Effector CD8-positive, alpha-beta T cell (primary cell): ENCODE measurements around the gene CAPN9.
"Not testable (repeated sequence)": the region's sequence is repeated elsewhere in the genome, so short reads cannot be mapped to it uniquely, and the experiment has no call there.

ENCODE experiments used
- DNase-seq: peaks from one replicate; lab custom pipeline; 2025; lab: John Stamatoyannopoulos, UW
- total RNA-seq, 4 experiments: gene quantifications; one replicate each; lab custom pipeline; 2026; lab: John Stamatoyannopoulos, UW

Gene CAPN9, protein sequence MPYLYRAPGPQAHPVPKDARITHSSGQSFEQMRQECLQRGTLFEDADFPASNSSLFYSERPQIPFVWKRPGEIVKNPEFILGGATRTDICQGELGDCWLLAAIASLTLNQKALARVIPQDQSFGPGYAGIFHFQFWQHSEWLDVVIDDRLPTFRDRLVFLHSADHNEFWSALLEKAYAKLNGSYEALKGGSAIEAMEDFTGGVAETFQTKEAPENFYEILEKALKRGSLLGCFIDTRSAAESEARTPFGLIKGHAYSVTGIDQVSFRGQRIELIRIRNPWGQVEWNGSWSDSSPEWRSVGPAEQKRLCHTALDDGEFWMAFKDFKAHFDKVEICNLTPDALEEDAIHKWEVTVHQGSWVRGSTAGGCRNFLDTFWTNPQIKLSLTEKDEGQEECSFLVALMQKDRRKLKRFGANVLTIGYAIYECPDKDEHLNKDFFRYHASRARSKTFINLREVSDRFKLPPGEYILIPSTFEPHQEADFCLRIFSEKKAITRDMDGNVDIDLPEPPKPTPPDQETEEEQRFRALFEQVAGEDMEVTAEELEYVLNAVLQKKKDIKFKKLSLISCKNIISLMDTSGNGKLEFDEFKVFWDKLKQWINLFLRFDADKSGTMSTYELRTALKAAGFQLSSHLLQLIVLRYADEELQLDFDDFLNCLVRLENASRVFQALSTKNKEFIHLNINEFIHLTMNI
- 0 reads per million in 4 experiments for total RNA-seq

- DNase-seq, result no peak
These were observed at the start of gene CAPN9 for GRCh38 chr1:230747127-230747730. Gene CAPN9, plus strand, starts transcription at chr1:230747388. Its CDS starts 109 bp downstream, at chr1:230747497.

DNA sequence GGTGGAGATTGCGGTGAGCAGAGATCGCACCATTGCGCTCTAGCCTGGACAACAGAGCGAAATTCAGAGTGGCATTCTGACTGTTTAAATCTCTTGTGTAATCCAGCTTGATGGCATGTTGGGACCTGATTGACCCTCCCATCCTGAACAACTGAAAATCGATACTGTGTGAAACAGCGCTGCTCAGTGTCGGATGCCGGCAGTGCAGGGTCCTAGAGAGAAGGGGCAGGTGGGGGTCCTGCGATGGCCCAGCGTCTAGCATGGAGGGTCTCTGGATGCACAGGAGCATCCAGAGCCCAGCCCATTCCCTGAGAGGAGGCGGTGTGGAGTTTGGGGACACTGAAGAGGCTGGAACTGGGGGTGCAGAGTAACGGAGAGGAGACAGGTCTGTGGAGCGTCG is 49.1 kb upstream of the CAPN9 start:
- DNase-seq, result no peak

DNA sequence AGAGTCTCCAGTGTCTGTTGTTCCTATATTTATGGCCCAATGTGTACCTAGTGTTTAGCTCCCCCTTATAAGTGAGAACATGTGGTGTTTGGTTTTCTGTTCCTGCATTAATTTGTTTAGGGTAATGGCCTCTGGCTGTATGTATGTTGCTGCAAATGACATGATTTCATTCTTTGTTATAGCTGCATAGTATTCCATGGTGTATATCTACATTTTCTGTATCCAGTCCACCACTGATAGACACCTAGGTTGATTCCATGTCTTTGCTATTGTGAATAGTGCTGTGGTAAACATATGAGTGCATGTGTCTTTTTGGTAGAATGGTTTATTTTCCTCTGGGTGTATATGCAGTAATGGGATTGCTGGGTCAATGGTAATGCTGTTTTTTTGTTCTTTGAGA is 48.2 kb upstream of the CAPN9 start:
- DNase-seq, result not testable (repeated sequence)

DNA sequence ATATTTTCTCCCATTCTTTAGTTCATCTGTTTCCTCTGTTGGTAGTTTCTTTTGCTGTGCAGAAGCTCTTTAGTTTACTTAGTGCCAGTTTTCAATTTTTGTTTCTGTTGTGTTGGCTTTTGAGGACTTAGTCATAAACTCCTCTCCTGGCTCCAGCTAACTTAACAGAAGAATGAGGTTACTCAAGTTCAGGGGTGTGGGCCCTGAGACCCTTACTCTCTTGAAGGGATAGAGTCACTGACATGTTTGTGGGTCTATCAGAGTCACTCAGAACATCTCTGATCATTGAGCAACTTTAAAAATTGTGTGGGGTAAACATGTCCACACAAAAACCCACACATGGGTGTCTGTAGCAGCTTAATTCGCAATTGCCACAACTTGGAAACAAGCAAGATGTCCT is 47.5 kb upstream of the CAPN9 start:
- DNase-seq, result no peak

GRCh38 chr1:230700132-230700531 is 47.1 kb upstream of the CAPN9 start:
- DNase-seq, result no peak

- DNase-seq, result no peak
These were observed 45.8 kb upstream of the CAPN9 start for GRCh38 chr1:230701434-230701833.

- DNase-seq, result no peak
These were observed 45.1 kb upstream of the CAPN9 start for GRCh38 chr1:230701895-230702768.

DNA sequence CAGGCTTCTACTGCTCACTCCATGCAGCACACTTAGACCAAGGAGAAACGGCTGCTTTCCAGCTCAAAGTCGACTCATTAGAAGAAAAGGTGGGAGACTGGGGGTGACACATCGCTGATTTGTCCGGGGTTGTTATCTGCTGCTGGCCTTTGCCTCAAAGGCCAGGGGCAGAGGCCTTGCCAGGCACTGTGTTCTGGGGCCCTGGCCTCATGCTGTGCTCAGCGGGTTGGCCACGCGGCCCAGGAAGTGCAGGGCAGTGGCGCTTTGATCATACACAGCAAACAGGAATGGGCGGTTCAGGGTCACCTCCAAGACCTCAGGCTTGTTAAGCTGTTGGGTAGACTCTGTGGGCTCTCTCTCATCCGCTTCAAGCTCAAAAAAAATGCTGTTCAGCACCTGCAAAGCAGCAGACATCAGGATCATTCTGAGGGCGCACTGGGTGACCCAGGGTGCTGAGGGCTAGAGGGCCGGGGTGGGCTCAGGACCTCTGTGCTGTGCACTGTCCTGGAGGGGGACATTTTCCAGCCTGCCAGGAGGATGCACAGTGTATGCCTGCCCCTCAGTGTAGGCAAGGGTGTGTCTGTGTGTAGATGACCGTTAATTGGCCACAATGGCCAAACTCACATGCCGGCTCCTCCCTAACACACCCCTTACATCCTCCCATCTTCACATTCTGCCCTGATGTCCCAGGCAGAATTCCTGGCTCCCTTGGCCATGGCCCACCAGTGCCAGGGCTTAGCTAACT is 44.1 kb upstream of the CAPN9 start:
- DNase-seq, result no peak

- DNase-seq, result no peak
These were observed 43.4 kb upstream of the CAPN9 start for GRCh38 chr1:230703679-230704385.

GRCh38 chr1:230704830-230705229 is 42.4 kb upstream of the CAPN9 start:
- no peak for DNase-seq

GRCh38 chr1:230705289-230706019 is 41.7 kb upstream of the CAPN9 start:
- DNase-seq, result no peak

GRCh38 chr1:230706020-230706699 is 41.0 kb upstream of the CAPN9 start:
- DNase-seq, result no peak

DNA sequence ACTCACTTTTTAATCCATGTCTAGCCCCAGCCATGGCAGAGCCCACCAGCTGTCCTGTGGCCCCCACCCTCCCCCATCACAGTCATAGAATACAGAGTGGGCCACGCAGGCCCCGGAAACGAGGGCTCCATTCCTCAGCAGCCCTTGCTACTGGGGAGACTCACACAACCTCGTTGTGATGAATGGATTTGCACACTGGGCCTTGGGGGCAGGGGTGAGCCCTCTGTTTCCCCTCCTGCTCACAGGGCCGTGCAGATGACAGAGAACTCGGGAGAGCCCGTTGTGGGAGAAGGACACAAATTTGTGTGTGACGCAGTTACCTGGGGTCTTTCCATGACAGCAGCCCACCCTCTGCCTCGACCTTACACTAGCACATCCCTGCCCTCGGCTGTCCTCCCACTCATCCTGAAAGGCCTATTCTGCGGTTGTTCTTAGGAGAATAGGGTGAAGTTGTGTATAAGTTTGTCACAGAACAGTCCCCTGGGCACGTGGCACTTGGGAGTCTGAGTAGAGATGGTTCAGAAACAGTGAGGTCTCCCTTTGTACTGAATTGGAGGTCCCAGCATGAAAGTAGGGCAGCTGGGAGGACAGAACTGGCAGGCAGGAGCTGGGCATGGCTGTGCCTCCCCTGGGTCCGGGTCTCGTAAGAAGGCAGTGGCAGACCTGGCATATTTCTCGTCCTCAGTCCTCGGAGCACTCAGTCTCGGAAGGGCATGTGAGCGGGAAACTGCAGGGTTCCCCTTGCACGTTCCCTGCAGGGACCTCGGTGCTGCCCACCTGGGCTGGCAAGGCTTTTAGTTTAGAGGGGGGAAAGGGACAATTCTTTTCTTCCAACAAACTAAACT is 40.1 kb upstream of the CAPN9 start:
- DNase-seq, result no peak

DNA sequence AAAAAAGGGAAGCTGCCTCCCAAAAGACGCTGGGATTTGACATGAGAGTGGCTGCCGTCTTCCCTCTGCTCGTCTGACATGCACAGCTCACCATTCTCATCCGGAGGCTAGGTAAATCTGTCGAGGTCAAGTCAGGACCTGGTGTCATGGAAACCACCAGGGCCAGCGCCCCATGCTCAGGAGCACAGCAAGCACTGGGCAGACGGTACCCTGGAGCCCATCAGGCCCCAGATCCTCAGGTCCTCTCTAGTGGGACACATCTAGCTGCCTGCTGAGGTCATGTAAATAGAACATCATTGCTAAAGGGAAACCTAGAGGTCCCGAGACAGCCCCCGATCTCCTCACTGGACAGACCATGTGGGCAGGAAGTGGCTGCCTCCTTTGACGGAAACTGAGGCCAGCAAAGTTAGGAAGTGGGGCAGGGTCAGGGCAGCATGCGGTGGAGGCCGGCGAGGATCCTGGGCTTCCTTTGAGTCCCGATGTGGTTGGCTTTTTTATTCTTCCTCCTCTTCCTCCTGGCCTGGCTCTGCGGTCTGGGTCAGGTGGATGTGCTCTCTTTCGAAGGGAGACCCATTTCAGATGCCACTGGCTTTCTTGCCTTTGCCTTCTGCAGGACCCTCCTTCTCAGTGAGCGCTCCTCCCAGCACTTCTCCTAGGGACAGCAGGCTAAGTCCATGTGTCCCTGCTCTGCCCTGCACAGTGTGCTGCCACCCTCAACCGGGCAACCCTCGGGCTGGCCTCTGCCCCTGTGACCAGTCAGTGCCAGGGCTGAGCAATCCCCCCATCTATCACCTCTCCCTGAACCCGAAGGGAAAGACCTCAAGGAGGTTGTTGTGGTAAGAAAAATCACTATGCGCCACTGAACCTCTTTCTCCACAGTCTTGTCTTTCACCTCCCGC is 39.2 kb upstream of the CAPN9 start:
- DNase-seq, result no peak

GRCh38 chr1:230708631-230709580 is 38.3 kb upstream of the CAPN9 start:
- DNase-seq, result no peak
